PFSK-1 (cell line): ENCODE measurements around the gene ZNF280C.

Experiments
- FOXP2 ChIP-seq: optimal IDR thresholded peaks from 2 replicates; pipeline ENCODE3; 2011; ENCODE audit warnings: borderline replicate concordance, control low read depth, inconsistent platforms; ENCODE audit not compliant: insufficient read depth; ENCODE audit errors: extremely low read length, extremely low read depth
- POLR2AphosphoS5 ChIP-seq: IDR thresholded peaks from 2 replicates; pipeline ENCODE4 v1.6.1; 2012; ENCODE audit warnings: low read depth, mild to moderate bottlenecking, control low read depth, low read length, moderate library complexity
- SIN3A ChIP-seq: IDR thresholded peaks from 2 replicates; pipeline ENCODE4 v1.6.1; 2012; ENCODE audit warnings: mild to moderate bottlenecking, low read length, moderate library complexity, borderline replicate concordance; ENCODE audit not compliant: insufficient read depth
- TAF1 ChIP-seq: IDR thresholded peaks from 2 replicates; pipeline ENCODE4 v1.6.1; 2012; ENCODE audit warnings: low read length, control low read depth, borderline replicate concordance; ENCODE audit not compliant: insufficient read depth
- TF ChIP-seq, protein P1 (sequence below), 2 experiments: IDR thresholded peaks; 2 replicates each; pipeline versions ENCODE4 v1.6.1 to v1.8.0; 2011 to 2012; ENCODE audit warnings: low read depth in 2 of 2, low read length in 2 of 2, control low read depth in 1 of 2, inconsistent platforms in 1 of 2, mild to moderate bottlenecking in 1 of 2, moderate library complexity in 1 of 2; ENCODE audit not compliant: insufficient read depth in 1 of 2

ZNF280C gene

DNA sequence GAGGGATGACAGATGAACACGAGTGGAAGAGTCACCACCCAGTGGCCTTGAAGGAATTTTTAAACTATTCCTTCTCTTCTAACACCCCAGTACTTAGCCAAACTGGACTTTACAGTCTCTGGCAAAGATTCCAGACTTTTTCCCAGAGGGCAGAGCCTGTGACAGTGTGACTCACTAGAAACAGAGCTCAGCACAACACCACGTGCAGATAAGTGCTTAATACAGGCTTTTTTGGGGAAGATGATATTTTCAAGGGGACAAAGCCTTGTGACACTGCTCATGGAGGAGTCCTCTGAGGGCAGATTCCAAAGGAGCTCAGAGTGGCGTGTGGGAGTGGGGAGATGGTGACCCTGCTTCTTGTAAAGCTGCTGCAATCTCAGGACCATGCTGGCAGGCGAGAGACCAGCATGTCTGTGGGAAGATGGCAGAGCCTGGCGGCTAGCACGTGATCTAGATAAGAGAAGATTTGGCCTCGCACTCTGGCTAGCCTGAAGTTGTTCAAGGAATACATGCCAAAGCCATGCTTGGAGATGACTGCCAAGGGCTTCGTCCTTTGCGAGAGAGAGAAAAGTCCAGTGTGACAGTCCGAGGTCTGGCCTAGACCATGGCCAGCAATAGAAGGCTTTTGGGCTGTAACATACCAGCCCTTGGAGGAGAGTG lies 94.5 kb downstream of the ZNF280C start:
- TF ChIP-seq FOXP2: no peak
- TF ChIP-seq TAF1: no peak
- no peak for TF ChIP-seq SIN3A
- TF ChIP-seq, protein P1, sequence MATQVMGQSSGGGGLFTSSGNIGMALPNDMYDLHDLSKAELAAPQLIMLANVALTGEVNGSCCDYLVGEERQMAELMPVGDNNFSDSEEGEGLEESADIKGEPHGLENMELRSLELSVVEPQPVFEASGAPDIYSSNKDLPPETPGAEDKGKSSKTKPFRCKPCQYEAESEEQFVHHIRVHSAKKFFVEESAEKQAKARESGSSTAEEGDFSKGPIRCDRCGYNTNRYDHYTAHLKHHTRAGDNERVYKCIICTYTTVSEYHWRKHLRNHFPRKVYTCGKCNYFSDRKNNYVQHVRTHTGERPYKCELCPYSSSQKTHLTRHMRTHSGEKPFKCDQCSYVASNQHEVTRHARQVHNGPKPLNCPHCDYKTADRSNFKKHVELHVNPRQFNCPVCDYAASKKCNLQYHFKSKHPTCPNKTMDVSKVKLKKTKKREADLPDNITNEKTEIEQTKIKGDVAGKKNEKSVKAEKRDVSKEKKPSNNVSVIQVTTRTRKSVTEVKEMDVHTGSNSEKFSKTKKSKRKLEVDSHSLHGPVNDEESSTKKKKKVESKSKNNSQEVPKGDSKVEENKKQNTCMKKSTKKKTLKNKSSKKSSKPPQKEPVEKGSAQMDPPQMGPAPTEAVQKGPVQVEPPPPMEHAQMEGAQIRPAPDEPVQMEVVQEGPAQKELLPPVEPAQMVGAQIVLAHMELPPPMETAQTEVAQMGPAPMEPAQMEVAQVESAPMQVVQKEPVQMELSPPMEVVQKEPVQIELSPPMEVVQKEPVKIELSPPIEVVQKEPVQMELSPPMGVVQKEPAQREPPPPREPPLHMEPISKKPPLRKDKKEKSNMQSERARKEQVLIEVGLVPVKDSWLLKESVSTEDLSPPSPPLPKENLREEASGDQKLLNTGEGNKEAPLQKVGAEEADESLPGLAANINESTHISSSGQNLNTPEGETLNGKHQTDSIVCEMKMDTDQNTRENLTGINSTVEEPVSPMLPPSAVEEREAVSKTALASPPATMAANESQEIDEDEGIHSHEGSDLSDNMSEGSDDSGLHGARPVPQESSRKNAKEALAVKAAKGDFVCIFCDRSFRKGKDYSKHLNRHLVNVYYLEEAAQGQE (IDR thresholded peaks at IDR 0.05; ENCODE audit: insufficient read depth in 1 of 2, low read depth in 2 of 2, low read length in 2 of 2): no peak
- no peak for TF ChIP-seq POLR2AphosphoS5

DNA sequence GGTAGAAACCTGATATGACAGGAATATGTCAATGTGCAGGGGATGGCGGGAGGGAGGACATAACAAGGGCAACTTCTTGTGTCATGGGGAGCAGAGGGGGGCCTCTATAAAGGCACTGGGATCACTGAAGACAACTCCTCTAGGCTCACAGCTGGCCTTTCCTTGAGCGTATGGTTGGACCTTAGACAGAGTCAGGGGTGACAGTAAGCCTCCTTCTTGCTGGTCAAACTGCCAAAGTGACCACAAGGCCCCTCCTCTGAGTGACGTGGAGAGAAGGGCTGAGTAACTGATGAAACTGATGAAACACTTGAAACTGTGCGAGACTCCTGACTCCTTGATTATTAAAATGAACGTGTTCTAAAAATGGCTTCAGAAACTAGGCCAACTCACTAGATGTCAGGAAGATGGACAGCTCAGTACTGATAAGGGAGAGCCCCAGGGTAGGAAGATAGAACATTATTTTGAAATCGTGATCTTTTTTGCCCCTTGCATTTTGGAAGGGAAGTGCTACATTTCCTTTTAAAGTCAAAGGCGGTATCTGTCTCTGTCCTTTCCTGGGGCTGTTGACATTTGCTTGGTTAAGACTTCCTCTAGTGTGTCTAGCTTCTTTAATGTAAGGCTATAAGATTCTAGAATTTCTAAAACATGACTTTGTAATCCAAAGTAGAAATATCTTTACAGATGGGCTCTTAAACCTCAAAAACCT lies 95.4 kb downstream of the ZNF280C start:
- TF ChIP-seq POLR2AphosphoS5 (no peak), FOXP2 (no peak), TAF1 (no peak), SIN3A (no peak)
- TF ChIP-seq, protein P1 (IDR thresholded peaks at IDR 0.05; ENCODE audit: insufficient read depth in 1 of 2, low read depth in 2 of 2, low read length in 2 of 2): no peak

DNA sequence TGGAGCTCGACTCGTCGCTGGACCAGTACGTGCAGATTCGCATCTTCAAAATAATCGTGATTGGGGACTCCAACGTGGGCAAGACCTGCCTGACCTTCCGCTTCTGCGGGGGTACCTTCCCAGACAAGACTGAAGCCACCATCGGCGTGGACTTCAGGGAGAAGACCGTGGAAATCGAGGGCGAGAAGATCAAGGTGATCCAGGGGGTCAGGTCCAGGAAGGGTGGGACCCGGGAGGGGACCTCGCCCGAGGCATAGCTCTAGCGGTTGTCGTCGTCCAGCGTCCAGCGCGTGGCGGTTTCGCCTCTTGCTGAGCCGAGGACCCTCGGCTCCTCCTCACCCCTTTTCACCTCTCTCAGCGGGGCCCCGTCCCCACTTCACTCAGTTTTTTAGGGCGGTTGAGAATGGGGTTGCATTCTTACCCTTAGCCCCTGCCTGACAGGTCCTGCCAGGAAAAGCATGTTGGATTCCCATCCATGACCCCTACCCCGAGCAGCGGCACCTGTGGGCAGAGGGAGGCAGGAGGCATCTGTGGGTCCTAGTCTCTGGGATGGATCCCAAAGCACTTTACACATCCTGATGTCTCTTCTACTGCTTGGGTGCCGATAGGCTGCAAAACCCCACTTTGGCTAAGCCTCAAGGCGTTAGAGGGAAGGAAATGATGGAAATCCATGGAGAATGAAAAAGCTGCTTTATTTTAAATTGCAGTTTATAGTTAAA lies 96.4 kb downstream of the ZNF280C start:
- TF ChIP-seq FOXP2 (no peak), SIN3A (no peak)
- TF ChIP-seq, protein P1 (IDR thresholded peaks at IDR 0.05; ENCODE audit: insufficient read depth in 1 of 2, low read depth in 2 of 2, low read length in 2 of 2): no peak

DNA sequence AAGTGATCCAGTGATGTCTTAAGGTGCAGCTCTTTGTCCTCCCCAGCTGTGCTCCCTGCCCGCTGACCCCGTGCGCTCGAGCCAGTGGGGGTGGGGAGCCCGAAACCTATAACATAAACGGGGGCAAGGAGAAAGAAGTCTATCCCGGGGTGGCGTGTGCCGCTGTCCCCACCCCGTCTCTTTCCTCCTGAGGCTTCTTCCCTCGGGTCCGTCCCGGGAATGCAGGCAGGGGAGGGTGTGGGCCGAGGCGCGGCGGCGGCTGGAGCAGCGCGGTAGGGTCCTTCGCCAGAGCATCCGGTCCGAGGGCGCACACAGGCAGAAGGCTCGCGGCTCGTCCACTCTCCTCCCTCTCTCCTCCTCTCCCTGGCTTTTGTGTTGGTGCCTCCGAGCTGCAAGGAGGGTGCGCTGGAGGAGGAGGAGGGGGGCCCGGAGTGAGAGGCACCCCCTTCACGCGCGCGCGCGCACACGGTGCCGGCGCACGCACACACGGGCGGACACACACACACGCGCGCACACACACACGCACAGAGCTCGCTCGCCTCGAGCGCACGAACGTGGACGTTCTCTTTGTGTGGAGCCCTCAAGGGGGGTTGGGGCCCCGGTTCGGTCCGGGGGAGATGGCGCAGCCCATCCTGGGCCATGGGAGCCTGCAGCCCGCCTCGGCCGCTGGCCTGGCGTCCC lies 97.1 kb downstream of the ZNF280C start, which contains the start of gene RAB33A:
TSS of gene RAB33A (plus strand) at position 517 of the 681 bp plus-strand sequence. CDS start at position 618, 101 bp downstream.
- no peak for TF ChIP-seq SIN3A

DNA sequence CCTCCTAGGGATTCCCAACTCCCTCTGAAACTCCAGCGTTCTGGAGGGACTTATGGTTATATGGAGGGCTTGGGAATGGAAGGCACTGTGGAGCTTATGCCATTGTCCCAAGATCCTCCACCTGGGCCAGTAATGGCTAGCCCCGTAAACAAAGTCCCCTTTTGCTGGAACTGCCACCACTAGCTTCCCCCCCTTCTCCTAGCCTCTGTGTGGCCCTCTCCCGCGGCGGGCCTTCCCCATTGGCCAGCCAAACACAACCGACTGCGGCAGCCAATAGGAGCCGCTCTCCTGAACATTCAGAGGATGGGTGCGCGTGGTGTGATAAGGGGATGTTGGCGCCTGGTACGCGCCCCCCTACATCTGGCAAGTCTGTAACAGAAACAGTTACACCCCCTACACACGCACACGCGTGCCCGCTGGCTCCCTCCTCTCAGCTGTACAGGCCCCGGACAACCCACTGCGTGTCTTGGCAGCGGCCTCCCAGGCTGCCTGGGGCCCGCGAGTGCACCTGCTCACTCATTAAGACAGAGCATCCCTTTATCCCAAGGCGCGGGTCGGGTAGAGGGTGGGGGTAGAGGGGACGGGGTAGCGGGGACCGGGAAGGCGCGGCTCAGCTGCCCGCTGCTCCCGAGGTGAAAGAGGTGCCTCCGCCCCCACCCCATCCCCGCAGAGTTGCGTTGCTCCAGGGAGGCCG lies 97.8 kb downstream of the ZNF280C start:
- TF ChIP-seq, protein P1 (IDR thresholded peaks at IDR 0.05; ENCODE audit: insufficient read depth in 1 of 2, low read depth in 2 of 2, low read length in 2 of 2): no peak
- TF ChIP-seq TAF1 (no peak), POLR2AphosphoS5 (no peak)
